A673 (cell line): ENCODE results near the gene GARRE1. TPM values are rescaled to one million over a fixed set of nuclear protein-coding genes. Genes with fewer than 3 reads are reported as not detected.
"Not testable (repeated sequence)": the region's sequence is repeated elsewhere in the genome, so short reads cannot be mapped to it uniquely, and the experiment has no call there.

ENCODE experiments used
- Bru-seq: library from RNA; stranded (reverse); fragments of 400-500 nt; gene quantifications from one replicate; lab custom pipeline; 2021; lab: Mats Ljungman, UMichigan
- BruChase-seq, 2 experiments: library from RNA; stranded (reverse); fragments of 400-500 nt; gene quantifications; one replicate each; lab custom pipeline; 2021; lab: Mats Ljungman, UMichigan
- BruUV-seq: library from RNA; stranded (reverse); fragments of 400-500 nt; replicated peaks from 2 replicates; lab custom pipeline; 2021; lab: Mats Ljungman, UMichigan
- CTCF ChIA-PET: fragments of 300-600 bp; sonication (Branson Sonifier 250); formaldehyde crosslinking; loops from one replicate; lab custom pipeline; 2022; ENCODE audit warnings: antibody characterized with exemption; lab: Charles Lee
- POLR2A ChIA-PET: fragments of 300-600 bp; sonication (Branson Sonifier 250); formaldehyde crosslinking; loops from one replicate; lab custom pipeline; 2022; ENCODE audit warnings: antibody characterized with exemption; ENCODE audit not compliant: low non-redundant PET; lab: Charles Lee
- DNase-seq: peaks from one replicate; pipeline ENCODE4 v3.0.0-alpha.2; 2015; ENCODE audit warnings: low spot score
- H3K27ac ChIP-seq: fragments of 200-600 bp; sonication (generic); 2 replicates; pipeline ENCODE4 v1.5.1; 2016; ENCODE audit warnings: mixed run types, low read depth, mild to moderate bottlenecking, mixed read lengths, antibody characterized with exemption, low read length; ENCODE audit not compliant: poor library complexity, severe bottlenecking
- H3K27me3 ChIP-seq: fragments of 200-600 bp; sonication (generic); replicated peaks from 2 replicates; pipeline ENCODE4 v1.6.1; 2017; ENCODE audit warnings: mixed run types, low read depth, mild to moderate bottlenecking, mixed read lengths, antibody characterized with exemption, low read length; ENCODE audit not compliant: insufficient read depth, poor library complexity
- H3K36me3 ChIP-seq: fragments of 200-600 bp; sonication (generic); 2 replicates; pipeline ENCODE4 v1.6.1; 2016; ENCODE audit warnings: mixed run types, mild to moderate bottlenecking, mixed read lengths, antibody characterized with exemption, low read length; ENCODE audit not compliant: insufficient read depth, poor library complexity, severe bottlenecking
- H3K4me1 ChIP-seq: fragments of 200-600 bp; sonication (generic); 2 replicates; pipeline ENCODE4 v1.6.1; 2017; ENCODE audit warnings: mixed run types, mild to moderate bottlenecking, mixed read lengths, antibody characterized with exemption, low read length; ENCODE audit not compliant: insufficient read depth, poor library complexity, severe bottlenecking
- H3K4me3 ChIP-seq: fragments of 200-600 bp; sonication (generic); 2 replicates; pipeline ENCODE4 v1.5.1; 2016; ENCODE audit warnings: low read depth, mixed run types, mild to moderate bottlenecking, mixed read lengths, low read length; ENCODE audit not compliant: poor library complexity, severe bottlenecking
- H3K9me3 ChIP-seq: fragments of 200-600 bp; sonication (generic); 2 replicates; pipeline ENCODE4 v1.6.1; 2016; ENCODE audit warnings: mixed run types, low read depth, mild to moderate bottlenecking, mixed read lengths, antibody characterized with exemption, low read length; ENCODE audit not compliant: poor library complexity, severe bottlenecking
- EZH2 ChIP-seq: fragments of 200-600 bp; sonication (generic); IDR thresholded peaks from 2 replicates; pipeline ENCODE4 v1.6.1; 2017; ENCODE audit warnings: borderline replicate concordance, low read depth, mild to moderate bottlenecking, mixed read lengths, antibody characterized with exemption, low read length; ENCODE audit not compliant: poor library complexity, severe bottlenecking
- intact Hi-C: fragments of 100-400 bp; cut with micrococcal nuclease; formaldehyde crosslinking; loops from one replicate; pipeline ENCODE4 v1.10.0; 2022; ENCODE audit not compliant: unreplicated experiment
- long read RNA-seq: library from polyadenylated mRNA; stranded (forward); transcript quantifications from one replicate; pipeline ENCODE4 v2.0.0, GENCODE V29; 2022
- total RNA-seq: library from RNA; stranded (reverse); gene quantifications from 2 replicates; pipeline ENCODE4 v1.2.3, GENCODE V29; 2021
- TF ChIP-seq, protein P1 (sequence below): fragments of 300-800, 200-600 bp; sonication (generic); conservative IDR thresholded peaks from 2 replicates; pipeline ENCODE4 v1.5.1; 2017; ENCODE audit warnings: low read depth, mild to moderate bottlenecking, antibody characterized with exemption, low read length, moderate library complexity, mixed read lengths

Gene GARRE1, protein sequence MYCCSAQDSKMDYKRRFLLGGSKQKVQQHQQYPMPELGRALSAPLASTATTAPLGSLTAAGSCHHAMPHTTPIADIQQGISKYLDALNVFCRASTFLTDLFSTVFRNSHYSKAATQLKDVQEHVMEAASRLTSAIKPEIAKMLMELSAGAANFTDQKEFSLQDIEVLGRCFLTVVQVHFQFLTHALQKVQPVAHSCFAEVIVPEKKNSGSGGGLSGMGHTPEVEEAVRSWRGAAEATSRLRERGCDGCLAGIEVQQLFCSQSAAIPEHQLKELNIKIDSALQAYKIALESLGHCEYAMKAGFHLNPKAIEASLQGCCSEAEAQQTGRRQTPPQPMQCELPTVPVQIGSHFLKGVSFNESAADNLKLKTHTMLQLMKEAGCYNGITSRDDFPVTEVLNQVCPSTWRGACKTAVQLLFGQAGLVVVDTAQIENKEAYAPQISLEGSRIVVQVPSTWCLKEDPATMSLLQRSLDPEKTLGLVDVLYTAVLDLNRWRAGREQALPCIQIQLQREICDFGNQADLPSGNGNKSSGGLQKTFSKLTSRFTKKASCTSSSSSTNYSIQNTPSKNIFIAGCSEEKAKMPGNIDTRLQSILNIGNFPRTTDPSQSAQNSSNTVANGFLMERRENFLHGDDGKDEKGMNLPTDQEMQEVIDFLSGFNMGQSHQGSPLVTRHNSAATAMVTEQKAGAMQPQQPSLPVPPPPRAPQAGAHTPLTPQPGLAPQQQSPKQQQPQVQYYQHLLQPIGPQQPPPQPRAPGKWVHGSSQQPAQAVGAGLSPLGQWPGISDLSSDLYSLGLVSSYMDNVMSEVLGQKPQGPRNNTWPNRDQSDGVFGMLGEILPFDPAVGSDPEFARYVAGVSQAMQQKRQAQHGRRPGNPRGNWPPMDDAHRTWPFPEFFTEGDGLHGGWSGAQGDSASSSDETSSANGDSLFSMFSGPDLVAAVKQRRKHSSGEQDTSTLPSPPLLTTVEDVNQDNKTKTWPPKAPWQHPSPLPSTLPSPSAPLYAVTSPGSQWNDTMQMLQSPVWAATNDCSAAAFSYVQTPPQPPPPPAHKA (N-terminal part only)
- total RNA-seq (21.0 and 22.9 TPM in 2 replicates), Bru-seq, nascent RNA (percentile 68 among the genes with signal in this experiment), BruChase-seq, experiment 1, labeled RNA remaining after a 2-hour chase (percentile 66 among the genes with signal in this experiment), BruChase-seq, experiment 2, labeled RNA remaining after a 6-hour chase (percentile 67 among the genes with signal in this experiment)
- long read RNA-seq, full-length matches to known transcripts, result 12 of 39 reads
- long read RNA-seq, partial matches to known transcripts, result 26 of 39 reads
- long read RNA-seq, other reads (novel, unspliced or antisense), result 1 of 39 reads

DNA sequence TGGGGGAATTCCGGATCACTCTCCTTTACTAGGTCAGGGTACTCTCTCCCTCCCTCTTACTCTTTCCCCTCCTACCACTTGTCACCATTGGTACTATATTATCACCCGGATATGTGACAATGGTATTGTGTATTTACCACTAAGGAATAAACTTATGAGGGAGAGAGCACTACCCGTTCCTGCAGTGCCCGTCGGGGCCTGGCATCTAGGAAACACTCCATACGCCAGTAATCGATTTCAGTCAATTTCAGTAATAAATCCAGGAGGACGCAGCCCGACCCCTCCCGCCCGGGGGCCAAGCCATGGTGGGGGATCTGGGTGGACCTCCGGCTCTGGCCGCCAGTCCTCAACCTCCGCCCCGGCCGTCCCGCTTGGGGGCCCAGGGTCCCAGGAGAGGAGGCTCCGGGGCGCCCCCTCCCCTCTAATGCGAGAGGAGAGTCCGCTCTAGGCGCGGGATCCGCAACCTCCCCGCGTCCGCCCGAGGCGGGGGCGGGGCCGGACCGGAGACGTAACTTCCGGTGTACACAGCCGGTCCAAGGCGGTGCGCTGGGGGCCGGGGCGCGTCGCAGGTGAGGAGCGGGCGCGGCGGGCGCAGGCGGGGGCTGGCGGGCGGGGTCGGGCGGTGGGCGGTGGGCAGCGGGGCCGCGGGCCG is at the start of gene GARRE1:
Gene GARRE1 (plus strand): TSS at position 509 of the 652 bp plus-strand sequence. CDS start 45,920 bp downstream, outside the sequence.
- TF ChIP-seq, protein P1, sequence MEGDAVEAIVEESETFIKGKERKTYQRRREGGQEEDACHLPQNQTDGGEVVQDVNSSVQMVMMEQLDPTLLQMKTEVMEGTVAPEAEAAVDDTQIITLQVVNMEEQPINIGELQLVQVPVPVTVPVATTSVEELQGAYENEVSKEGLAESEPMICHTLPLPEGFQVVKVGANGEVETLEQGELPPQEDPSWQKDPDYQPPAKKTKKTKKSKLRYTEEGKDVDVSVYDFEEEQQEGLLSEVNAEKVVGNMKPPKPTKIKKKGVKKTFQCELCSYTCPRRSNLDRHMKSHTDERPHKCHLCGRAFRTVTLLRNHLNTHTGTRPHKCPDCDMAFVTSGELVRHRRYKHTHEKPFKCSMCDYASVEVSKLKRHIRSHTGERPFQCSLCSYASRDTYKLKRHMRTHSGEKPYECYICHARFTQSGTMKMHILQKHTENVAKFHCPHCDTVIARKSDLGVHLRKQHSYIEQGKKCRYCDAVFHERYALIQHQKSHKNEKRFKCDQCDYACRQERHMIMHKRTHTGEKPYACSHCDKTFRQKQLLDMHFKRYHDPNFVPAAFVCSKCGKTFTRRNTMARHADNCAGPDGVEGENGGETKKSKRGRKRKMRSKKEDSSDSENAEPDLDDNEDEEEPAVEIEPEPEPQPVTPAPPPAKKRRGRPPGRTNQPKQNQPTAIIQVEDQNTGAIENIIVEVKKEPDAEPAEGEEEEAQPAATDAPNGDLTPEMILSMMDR, result no peak
- no peak for TF ChIP-seq EZH2
- Histone ChIP-seq H3K27ac (peak within 1 kb of the TSS; percentile 93), H3K27me3 (no peaks in the 10 kb centered on the region), H3K4me1 (peaks cover 18% of the 10 kb centered on the region), H3K9me3 (no peaks in the 10 kb centered on the region), H3K36me3 (no peaks in the 10 kb centered on the region), H3K4me3 (peak within 1 kb of the TSS; percentile 93)
- DNase-seq, result peak; percentile 81
- intact Hi-C loops, result no loop called here
- ChIA-PET POLR2A (no interaction called here), CTCF (no interaction called here)
- BruUV-seq, result no TSS peak

DNA sequence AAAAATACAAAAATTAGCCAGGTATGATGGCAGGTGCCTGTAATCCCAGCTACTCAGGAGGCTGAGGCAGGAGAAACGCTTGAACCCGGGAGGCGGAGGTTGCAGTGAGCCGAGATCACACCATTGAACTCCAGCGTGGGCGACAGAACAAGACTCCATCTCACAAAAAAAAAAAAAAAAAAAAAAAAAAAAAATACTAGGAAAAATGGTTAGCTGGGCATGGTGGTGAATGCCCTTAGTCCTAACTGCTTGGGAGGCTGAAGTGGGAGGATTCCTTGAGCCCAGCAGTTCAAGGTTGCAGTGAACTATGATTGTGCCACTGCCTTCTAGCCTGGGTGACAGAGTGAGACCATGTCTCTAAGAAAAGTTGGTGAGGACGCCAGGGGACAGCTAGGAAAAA is 49.0 kb upstream of the GARRE1 start:
- intact Hi-C loops, DNase-seq, POLR2A ChIA-PET, CTCF ChIA-PET, H3K9me3 ChIP-seq, BruUV-seq, H3K27me3 ChIP-seq, H3K27ac ChIP-seq, H3K4me1 ChIP-seq, H3K4me3 ChIP-seq: not testable (repeated sequence)
- peaks cover 32% of the 10 kb centered on the region for H3K36me3 ChIP-seq

DNA sequence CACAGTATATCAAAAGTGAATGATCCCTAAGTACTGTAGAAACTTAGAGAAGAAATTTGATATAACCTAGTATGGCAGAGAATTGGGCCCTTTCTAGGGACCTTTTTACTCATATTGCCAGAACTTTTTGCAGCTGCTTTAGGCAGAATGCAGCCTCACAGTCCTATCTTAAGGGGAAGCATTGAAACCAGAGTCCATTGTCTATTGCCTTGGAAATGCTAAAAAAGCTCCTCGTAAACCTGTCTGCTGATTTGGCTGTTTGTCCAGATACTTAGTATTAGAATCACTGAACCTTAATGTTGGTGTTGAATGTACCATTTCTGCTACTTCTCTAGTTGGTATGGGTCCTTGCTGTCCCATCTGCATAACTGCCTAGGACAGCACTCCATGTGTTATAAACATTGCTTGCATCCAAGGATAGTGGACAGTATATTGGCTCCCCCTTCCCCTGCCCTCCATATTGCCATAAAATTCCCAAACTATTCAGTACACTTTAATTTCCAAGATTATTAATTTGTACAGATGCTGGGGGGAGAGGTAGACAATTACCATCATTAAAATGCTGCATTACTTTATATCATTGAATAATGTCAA is 46.0 kb upstream of the GARRE1 start:
- DNase-seq, result no peak
- intact Hi-C loops, result no loop called here
- TF ChIP-seq, protein P1, result no peak
- TF ChIP-seq EZH2, result no peak
- Histone ChIP-seq H3K27me3 (no peaks in the 10 kb centered on the region), H3K36me3 (peaks cover 46% of the 10 kb centered on the region), H3K4me3 (no peak overlapping the region), H3K9me3 (no peaks in the 10 kb centered on the region), H3K4me1 (no peaks in the 10 kb centered on the region), H3K27ac (no peak overlapping the region)
- ChIA-PET POLR2A (no interaction called here), CTCF (no interaction called here)
- BruUV-seq, result no TSS peak
